Measurements from ENCODE around the gene CALN1. TPM values are rescaled to one million over a fixed set of nuclear protein-coding genes. Genes with fewer than 3 reads are reported as not detected.

Gene CALN1
- total RNA-seq, 2 experiments from 2014 or later: 0.32 TPM; not detected in 1

DNA sequence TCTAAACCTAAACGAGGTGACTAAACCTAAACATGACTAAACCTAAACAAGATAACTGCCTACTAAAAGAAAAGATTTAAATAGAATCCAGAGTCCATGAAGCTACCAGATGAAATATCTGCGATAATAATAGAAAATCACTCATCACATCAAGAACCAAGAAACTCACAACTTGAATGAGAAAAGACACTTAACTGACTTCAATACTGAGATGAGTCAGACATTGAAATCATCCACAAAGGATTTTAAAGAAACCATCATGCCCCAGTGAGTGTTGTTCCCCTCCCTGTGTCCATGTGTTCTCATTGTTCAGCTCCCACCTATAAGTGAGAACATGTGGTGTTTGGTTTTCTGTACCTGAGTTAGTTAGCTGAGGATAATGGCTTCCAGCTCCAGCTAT lies 416.0 kb downstream of the CALN1 start:
- DNase-seq: no peak
- intact Hi-C loops (cut with micrococcal nuclease): no loop called here
- H3K36me3 Mint-ChIP-seq (ENCODE audit: low read depth): no peaks in the 10 kb centered on the region
- H3K4me3 Mint-ChIP-seq: no peak overlapping the region
- no peaks in the 10 kb centered on the region for H3K4me1 Mint-ChIP-seq (ENCODE audit: low read depth)
- CTCF ChIA-PET: no interaction called here
- H3K27me3 Mint-ChIP-seq (ENCODE audit: low read depth): no peaks in the 10 kb centered on the region
- H3K27ac Mint-ChIP-seq: no peak overlapping the region
- peaks cover 2% of the 10 kb centered on the region for H3K9me3 Mint-ChIP-seq

GRCh38 chr7:71995111-71995510 lies 417.0 kb downstream of the CALN1 start:
- CTCF ChIA-PET: no interaction called here
- Mint-ChIP-seq H3K4me1 (ENCODE audit: low read depth) (no peaks in the 10 kb centered on the region), H3K27ac (no peak overlapping the region), H3K27me3 (ENCODE audit: low read depth) (no peaks in the 10 kb centered on the region), H3K4me3 (no peak overlapping the region), H3K9me3 (peaks cover 2% of the 10 kb centered on the region), H3K36me3 (ENCODE audit: low read depth) (no peaks in the 10 kb centered on the region)
- intact Hi-C loops (cut with micrococcal nuclease): no loop called here
- no peak for DNase-seq

DNA sequence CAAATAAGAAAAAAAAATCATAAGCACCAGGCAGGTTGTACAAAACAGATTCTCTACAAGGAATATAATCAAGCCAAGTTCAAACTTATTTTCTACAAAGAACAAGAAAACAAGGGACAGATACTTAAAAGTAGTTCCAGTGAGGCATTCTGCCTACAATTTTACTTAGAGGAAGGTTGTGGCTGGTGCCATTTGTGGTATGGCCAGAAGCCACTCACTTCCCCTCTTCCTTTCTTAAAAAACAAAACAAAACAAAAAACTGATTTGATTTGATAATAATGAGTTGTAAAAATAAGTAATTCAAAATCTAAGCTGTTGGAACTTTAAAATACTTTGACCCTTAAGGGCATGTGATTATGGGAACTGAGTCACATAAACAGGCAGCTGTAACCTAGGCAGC lies 420.6 kb downstream of the CALN1 start:
- H3K4me1 Mint-ChIP-seq (ENCODE audit: low read depth): no peaks in the 10 kb centered on the region
- CTCF ChIA-PET: no interaction called here
- H3K36me3 Mint-ChIP-seq (ENCODE audit: low read depth): no peaks in the 10 kb centered on the region
- no peak overlapping the region for H3K4me3 Mint-ChIP-seq
- intact Hi-C loops (cut with micrococcal nuclease): no loop called here
- H3K27ac Mint-ChIP-seq: no peak overlapping the region
- peaks cover 2% of the 10 kb centered on the region for H3K9me3 Mint-ChIP-seq
- no peaks in the 10 kb centered on the region for H3K27me3 Mint-ChIP-seq (ENCODE audit: low read depth)
- no peak for DNase-seq

DNA sequence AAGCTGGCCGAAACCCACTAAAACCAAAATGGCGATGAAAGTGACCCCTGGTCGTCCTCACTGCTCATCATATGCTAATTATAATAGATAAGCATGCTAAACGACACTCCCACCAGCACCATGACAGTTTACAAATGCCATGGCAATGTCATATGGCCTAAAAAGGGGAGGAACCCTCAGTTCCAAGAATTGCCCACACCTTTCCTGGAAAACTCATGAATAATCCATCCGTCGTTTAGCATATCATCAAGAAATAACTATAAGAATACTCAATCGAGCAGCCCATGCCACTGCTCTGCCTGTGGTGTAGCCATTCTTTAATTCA lies 422.0 kb downstream of the CALN1 start:
- CTCF ChIA-PET: no interaction called here

DNA sequence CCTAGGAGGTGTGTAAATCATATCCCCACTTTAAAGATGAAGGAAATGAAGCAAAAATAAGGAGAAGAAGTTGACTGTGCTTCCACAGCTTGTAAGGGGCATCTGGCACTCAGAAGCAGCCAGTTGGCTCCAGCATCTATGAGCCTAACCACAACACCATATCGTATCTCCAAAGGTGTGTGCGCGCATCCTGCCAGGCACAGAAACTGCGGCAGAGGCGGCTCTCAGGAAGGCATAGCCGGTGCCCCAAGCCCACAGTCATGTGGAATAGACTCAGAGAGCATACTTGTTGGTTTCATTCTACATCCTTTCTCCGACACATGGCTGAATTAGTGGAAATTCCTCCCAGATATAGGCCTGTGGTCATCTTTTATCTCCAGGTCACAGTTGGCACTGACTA lies 423.9 kb downstream of the CALN1 start:
- Mint-ChIP-seq H3K27me3 (ENCODE audit: low read depth) (no peaks in the 10 kb centered on the region), H3K36me3 (ENCODE audit: low read depth) (no peaks in the 10 kb centered on the region), H3K4me3 (no peak overlapping the region), H3K4me1 (ENCODE audit: low read depth) (no peaks in the 10 kb centered on the region), H3K27ac (no peak overlapping the region), H3K9me3 (peaks cover 3% of the 10 kb centered on the region)
- CTCF ChIA-PET: no interaction called here
- intact Hi-C loops (cut with micrococcal nuclease): no loop called here
- no peak for DNase-seq

More for the DNA sequence above, 422.0 kb downstream of the CALN1 start:
- intact Hi-C loops (cut with micrococcal nuclease): no loop called here
- Mint-ChIP-seq H3K36me3 (ENCODE audit: low read depth) (no peaks in the 10 kb centered on the region), H3K27ac (no peak overlapping the region), H3K9me3 (peaks cover 2% of the 10 kb centered on the region), H3K4me3 (no peak overlapping the region), H3K4me1 (ENCODE audit: low read depth) (no peaks in the 10 kb centered on the region), H3K27me3 (ENCODE audit: low read depth) (no peaks in the 10 kb centered on the region)
- no peak for DNase-seq

- Mint-ChIP-seq H3K9me3 (peaks cover 3% of the 10 kb centered on the region), H3K36me3 (ENCODE audit: low read depth) (no peaks in the 10 kb centered on the region), H3K4me3 (no peak overlapping the region), H3K27ac (no peak overlapping the region), H3K4me1 (ENCODE audit: low read depth) (no peaks in the 10 kb centered on the region), H3K27me3 (ENCODE audit: low read depth) (no peaks in the 10 kb centered on the region)
- intact Hi-C loops (cut with micrococcal nuclease): no loop called here
- DNase-seq: no peak
- CTCF ChIA-PET: no interaction called here
These were observed 424.9 kb downstream of the CALN1 start for GRCh38 chr7:71987200-71987767.

DNA sequence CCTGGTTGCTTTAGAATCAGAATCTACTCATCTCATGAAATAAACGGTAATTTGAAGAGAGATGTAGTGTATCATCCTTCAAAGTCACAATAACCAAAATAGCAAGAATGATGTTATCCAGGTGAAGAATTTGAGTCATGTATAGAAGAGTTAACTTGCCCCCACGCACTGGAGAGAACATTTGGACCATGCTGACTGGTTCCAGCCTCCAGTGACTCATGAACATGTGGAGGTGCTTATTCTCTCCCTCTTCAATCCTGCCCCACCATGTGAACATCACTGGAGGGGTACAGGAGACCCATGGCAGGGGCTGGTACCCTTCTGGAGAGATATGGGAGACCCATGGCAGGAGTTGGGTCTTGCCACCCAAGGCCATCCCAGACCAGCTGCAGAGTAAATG lies 427.8 kb downstream of the CALN1 start:
- no peak overlapping the region for H3K27ac Mint-ChIP-seq
- intact Hi-C loops (cut with micrococcal nuclease): no loop called here
- CTCF ChIA-PET: no interaction called here
- no peak overlapping the region for H3K4me3 Mint-ChIP-seq
- DNase-seq: no peak
- no peaks in the 10 kb centered on the region for H3K36me3 Mint-ChIP-seq (ENCODE audit: low read depth)
- no peaks in the 10 kb centered on the region for H3K27me3 Mint-ChIP-seq (ENCODE audit: low read depth)
- H3K9me3 Mint-ChIP-seq: peaks cover 4% of the 10 kb centered on the region
- H3K4me1 Mint-ChIP-seq (ENCODE audit: low read depth): no peaks in the 10 kb centered on the region

- intact Hi-C loops (cut with micrococcal nuclease): no loop called here
- Mint-ChIP-seq H3K27ac (no peak overlapping the region), H3K4me3 (no peak overlapping the region), H3K9me3 (peaks cover 3% of the 10 kb centered on the region), H3K27me3 (ENCODE audit: low read depth) (no peaks in the 10 kb centered on the region), H3K4me1 (ENCODE audit: low read depth) (no peaks in the 10 kb centered on the region), H3K36me3 (ENCODE audit: low read depth) (no peaks in the 10 kb centered on the region)
- CTCF ChIA-PET: no interaction called here
- DNase-seq: no peak
These were observed 429.3 kb downstream of the CALN1 start for GRCh38 chr7:71982851-71983250.

DNA sequence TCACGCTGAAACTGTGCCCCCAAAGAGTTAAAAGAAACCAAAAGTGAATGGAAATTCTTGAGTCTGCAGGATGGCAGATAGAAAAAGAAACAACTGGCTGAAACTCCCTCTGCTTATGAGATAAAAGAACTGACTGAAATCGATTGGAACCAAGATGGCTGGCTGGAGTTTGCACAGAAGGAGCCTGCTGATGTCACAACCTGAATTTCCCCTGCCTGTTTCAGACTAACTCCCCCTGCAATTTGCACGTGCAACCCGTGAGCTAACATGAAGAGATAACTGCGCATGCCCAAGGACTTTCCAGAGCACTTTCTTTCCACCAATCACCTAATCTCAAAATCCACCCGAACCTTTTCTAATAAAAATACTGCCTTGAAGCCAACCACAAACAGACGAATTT lies 435.5 kb downstream of the CALN1 start:
- Mint-ChIP-seq H3K4me1 (ENCODE audit: low read depth) (peaks cover 3% of the 10 kb centered on the region), H3K9me3 (peaks cover 10% of the 10 kb centered on the region), H3K36me3 (ENCODE audit: low read depth) (no peaks in the 10 kb centered on the region), H3K4me3 (no peak overlapping the region), H3K27ac (no peak overlapping the region), H3K27me3 (ENCODE audit: low read depth) (no peaks in the 10 kb centered on the region)
- DNase-seq: peak; percentile 6
- CTCF ChIA-PET: no interaction called here
- intact Hi-C loops (cut with micrococcal nuclease): no loop called here

- peaks cover 8% of the 10 kb centered on the region for H3K9me3 Mint-ChIP-seq
- DNase-seq: no peak
- H3K4me3 Mint-ChIP-seq: no peak overlapping the region
- H3K27me3 Mint-ChIP-seq (ENCODE audit: low read depth): no peaks in the 10 kb centered on the region
- intact Hi-C loops (cut with micrococcal nuclease): no loop called here
- CTCF ChIA-PET: no interaction called here
- H3K27ac Mint-ChIP-seq: no peak overlapping the region
- peaks cover 3% of the 10 kb centered on the region for H3K4me1 Mint-ChIP-seq (ENCODE audit: low read depth)
- no peaks in the 10 kb centered on the region for H3K36me3 Mint-ChIP-seq (ENCODE audit: low read depth)
These were observed 437.5 kb downstream of the CALN1 start for GRCh38 chr7:71974611-71975010.

DNA sequence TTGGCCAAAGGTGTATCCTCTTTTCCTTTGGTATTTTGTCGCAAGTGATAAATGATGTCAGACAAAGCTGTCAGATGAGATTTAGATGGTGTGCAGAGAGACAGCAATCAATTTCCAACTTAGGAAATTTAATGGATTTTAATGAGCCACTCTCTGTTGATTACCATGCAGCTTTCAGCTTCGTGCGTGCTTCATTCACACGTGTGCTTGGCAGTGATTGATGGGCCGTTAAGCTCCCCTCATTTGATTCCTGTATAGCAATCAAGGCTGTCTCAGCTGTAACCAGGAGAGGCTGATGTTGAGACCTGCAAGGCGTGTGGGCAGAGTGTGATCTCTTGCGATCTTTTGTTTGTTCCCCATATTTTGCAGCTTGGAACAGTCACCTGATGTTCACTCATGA lies 439.6 kb downstream of the CALN1 start:
- Mint-ChIP-seq H3K27me3 (ENCODE audit: low read depth) (no peaks in the 10 kb centered on the region), H3K36me3 (ENCODE audit: low read depth) (no peaks in the 10 kb centered on the region), H3K4me1 (ENCODE audit: low read depth) (peaks cover 3% of the 10 kb centered on the region), H3K9me3 (peaks cover 8% of the 10 kb centered on the region), H3K27ac (no peak overlapping the region), H3K4me3 (no peak overlapping the region)
- no peak for DNase-seq
- CTCF ChIA-PET: no interaction called here
- intact Hi-C loops (cut with micrococcal nuclease): no loop called here

GRCh38 chr7:71970725-71971124 lies 441.4 kb downstream of the CALN1 start:
- CTCF ChIA-PET: no interaction called here
- Mint-ChIP-seq H3K27ac (no peak overlapping the region), H3K9me3 (peaks cover 3% of the 10 kb centered on the region), H3K27me3 (ENCODE audit: low read depth) (no peaks in the 10 kb centered on the region), H3K4me3 (no peak overlapping the region), H3K36me3 (ENCODE audit: low read depth) (no peaks in the 10 kb centered on the region), H3K4me1 (ENCODE audit: low read depth) (no peaks in the 10 kb centered on the region)
- no peak for DNase-seq
- intact Hi-C loops (cut with micrococcal nuclease): no loop called here

- no peaks in the 10 kb centered on the region for H3K4me1 Mint-ChIP-seq (ENCODE audit: low read depth)
- intact Hi-C loops (cut with micrococcal nuclease): no loop called here
- H3K27me3 Mint-ChIP-seq (ENCODE audit: low read depth): no peaks in the 10 kb centered on the region
- H3K9me3 Mint-ChIP-seq: no peaks in the 10 kb centered on the region
- no peak overlapping the region for H3K4me3 Mint-ChIP-seq
- H3K36me3 Mint-ChIP-seq (ENCODE audit: low read depth): no peaks in the 10 kb centered on the region
- CTCF ChIA-PET: no interaction called here
- no peak overlapping the region for H3K27ac Mint-ChIP-seq
- DNase-seq: no peak
These were observed 449.5 kb downstream of the CALN1 start for GRCh38 chr7:71962636-71963035.

DNA sequence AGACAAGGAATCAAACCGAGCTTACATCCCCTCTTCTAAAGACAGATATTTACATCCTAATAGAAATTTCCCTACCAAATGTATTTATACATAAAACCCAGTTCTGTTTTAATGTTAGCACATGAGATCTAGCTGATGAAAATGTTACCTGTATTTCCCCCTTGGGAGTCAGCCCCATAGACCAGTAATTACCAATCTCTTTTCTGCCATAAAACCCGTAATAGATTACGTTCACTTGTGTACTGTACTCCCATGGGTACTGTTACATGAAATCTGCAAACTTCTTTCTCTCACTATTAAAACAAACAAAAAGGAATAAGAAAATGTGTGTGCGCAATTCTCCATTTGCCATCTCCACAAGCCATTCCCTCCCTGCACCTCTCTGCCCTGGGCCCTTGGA lies 450.9 kb downstream of the CALN1 start:
- DNase-seq: no peak
- intact Hi-C loops (cut with micrococcal nuclease): no loop called here
- H3K27me3 Mint-ChIP-seq (ENCODE audit: low read depth): no peaks in the 10 kb centered on the region
- H3K9me3 Mint-ChIP-seq: no peaks in the 10 kb centered on the region
- H3K36me3 Mint-ChIP-seq (ENCODE audit: low read depth): no peaks in the 10 kb centered on the region
- no peaks in the 10 kb centered on the region for H3K4me1 Mint-ChIP-seq (ENCODE audit: low read depth)
- no peak overlapping the region for H3K4me3 Mint-ChIP-seq
- CTCF ChIA-PET: no interaction called here
- H3K27ac Mint-ChIP-seq: no peak overlapping the region
